ENCODE data around the gene RHOBTB3. TPM values are rescaled to one million over a fixed set of nuclear protein-coding genes. Genes with fewer than 3 reads are reported as not detected.
A peak's percentile ranks its signal among the peaks of the same experiment; 100 is the strongest.

RHOBTB3 gene
- total RNA-seq, 6 donors from 2014 or later: 42.4 to 104 (median 60.9) TPM

DNA sequence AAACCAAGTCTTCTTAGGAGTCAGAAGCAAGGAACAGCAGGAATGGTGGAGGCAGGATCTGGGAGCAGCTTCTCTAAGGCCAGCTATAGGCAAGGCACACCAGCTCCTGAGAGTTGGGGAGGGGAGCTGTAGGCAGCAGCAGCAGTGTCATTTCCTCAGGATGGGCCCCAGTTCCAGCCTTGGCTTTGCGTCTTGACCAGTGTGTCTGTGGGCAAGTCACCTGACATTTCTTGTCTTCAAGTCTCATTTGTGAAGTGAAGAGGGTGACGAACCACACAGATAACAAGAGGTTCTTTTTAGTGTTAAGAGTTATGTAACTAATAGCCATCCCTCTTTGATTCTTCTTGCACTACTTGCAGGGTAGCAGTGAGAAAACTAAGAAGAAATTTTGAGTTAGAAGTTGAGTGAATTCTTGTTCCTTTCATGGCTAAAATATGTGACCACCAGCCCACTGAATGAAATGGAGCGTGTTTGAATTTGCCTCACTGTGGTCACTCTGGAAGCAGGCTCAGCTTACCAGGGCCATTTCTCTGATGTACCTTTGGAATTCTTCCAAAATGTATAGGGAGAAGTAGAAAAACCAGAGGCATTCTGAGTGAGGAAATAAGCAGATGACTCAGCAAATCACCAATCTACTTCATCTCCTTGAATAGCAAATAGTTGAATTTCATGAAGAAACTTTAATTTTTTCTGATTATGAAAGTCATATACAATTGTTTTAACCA lies 42.4 kb downstream of the RHOBTB3 start:
- Histone ChIP-seq H3K27ac (no peak overlapping the region), H3K4me1 (peaks cover 0 to 11% (median 5%) of the 10 kb centered on the region in 4 donors), H3K36me3 (peaks cover 0 to 11% (median 5%) of the 10 kb centered on the region in 4 donors), H3K27me3 (no peaks in the 10 kb centered on the region), H3K9me3 (no peaks in the 10 kb centered on the region), H3K4me3 (no peak overlapping the region)
- DNase-seq (no peak), ATAC-seq (ENCODE audit: low FRiP score in 2 of 2) (no peak)
- WGBS, 2 donors: 67 to 77% methylated on average over 3 of the region's 3 CpGs
- TF ChIP-seq POLR2AphosphoS5 (IDR thresholded peaks at IDR 0.05) (no peak), EP300 (IDR thresholded peaks at IDR 0.05) (no peak)

GRCh38 chr5:95777441-95777840 lies 46.3 kb downstream of the RHOBTB3 start:
- Histone ChIP-seq H3K4me3 (no peak overlapping the region), H3K27me3 (no peaks in the 10 kb centered on the region), H3K4me1 (peaks cover 13 to 42% (median 25%) of the 10 kb centered on the region in 4 donors), H3K36me3 (no peaks in the 10 kb centered on the region), H3K27ac (no peak overlapping the region), H3K9me3 (no peaks in the 10 kb centered on the region)
- TF ChIP-seq CTCF (IDR thresholded peaks at IDR 0.05) (no peak), POLR2A (IDR thresholded peaks at IDR 0.05) (no peak), EP300 (IDR thresholded peaks at IDR 0.05) (no peak), POLR2AphosphoS5 (IDR thresholded peaks at IDR 0.05) (no peak)
- DNase-seq (no peak), ATAC-seq (ENCODE audit: low FRiP score in 2 of 2) (no peak)
- 94 to 95% methylated on average over 3 of the region's 3 CpGs for WGBS, 2 donors

DNA sequence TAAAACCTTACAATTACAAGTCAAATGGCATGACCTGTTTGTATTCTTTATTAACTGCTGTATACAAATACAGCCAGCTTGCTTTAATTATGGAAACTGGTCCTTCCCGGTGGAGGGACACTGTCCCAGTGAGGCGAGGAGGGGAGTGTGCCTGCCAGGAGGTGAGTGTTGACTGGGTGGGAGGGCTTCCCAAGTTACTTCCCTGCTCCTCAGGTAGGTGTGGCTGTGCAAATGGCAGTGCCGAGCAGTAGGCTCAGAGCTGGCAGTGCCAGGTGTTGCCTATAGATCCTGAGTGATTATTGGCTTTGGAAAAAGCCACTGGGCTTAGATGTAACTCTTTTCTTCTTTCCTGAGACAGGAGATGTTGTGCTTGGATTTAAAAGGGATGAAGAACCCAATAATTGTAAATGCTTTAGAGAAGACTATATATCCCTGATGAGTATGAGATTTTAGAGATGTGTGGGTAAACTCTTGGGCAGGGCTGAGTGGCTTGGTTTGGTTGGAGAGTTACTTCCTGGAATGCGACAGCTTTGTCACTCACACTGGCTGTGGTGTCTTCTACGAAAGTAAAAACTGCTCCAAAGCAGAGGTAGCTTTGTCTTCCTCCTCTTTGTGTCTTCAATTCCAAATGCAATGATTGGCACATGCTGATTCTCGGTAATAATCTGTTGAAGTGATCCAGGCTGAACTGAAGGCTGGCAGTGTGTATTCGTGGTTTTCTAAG lies 47.7 kb downstream of the RHOBTB3 start:
- Histone ChIP-seq H3K4me1 (peaks cover 13 to 33% (median 21%) of the 10 kb centered on the region in 4 donors), H3K27me3 (no peaks in the 10 kb centered on the region), H3K36me3 (no peaks in the 10 kb centered on the region), H3K27ac (peak overlapping the region; percentile 24 to 70 (median 54)), H3K4me3 (no peak overlapping the region), H3K9me3 (no peaks in the 10 kb centered on the region)
- DNase-seq (no peak), ATAC-seq (ENCODE audit: low FRiP score in 2 of 2) (peak in 1 of 2 donors; percentile 20)
- TF ChIP-seq CTCF (IDR thresholded peaks at IDR 0.05) (no peak), EP300 (IDR thresholded peaks at IDR 0.05) (no peak), POLR2A (IDR thresholded peaks at IDR 0.05) (no peak), POLR2AphosphoS5 (IDR thresholded peaks at IDR 0.05) (no peak)
- 59 to 67% methylated on average over 7 of the region's 7 CpGs for WGBS, 2 donors

DNA sequence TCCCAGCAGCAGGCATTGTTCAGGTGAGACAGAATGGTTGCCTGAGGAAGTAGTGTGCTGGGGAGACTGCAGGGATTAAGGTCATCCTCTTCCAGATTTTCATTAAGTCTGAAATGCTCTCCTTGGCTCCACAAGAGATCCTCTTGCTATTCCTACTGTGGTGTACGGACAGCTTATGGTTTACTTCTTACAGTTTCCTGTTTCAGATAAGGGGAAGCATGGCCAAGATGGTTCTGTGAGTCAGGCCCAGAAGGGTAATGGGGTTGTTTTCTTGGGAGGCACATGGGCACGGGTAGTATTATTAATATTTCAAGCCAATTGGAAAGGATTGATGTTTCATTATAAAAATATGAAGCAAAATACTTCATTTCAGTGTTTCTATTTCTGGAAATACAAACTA lies 48.5 kb downstream of the RHOBTB3 start:
- DNase-seq (no peak), ATAC-seq (ENCODE audit: low FRiP score in 2 of 2) (peak in 1 of 2 donors; percentile 67)
- TF ChIP-seq POLR2A (IDR thresholded peaks at IDR 0.05) (no peak), CTCF (IDR thresholded peaks at IDR 0.05) (no peak), EP300 (IDR thresholded peaks at IDR 0.05) (no peak), POLR2AphosphoS5 (IDR thresholded peaks at IDR 0.05) (no peak)
- no peaks in the 10 kb centered on the region for H3K27me3 ChIP-seq
- WGBS, 2 donors: 31 to 41% methylated on average over 1 to 2 of the region's 2 CpGs
- peak overlapping the region; percentile 24 to 70 (median 54) for H3K27ac ChIP-seq
- H3K36me3 ChIP-seq: peaks cover 0 to 2% (median 0%) of the 10 kb centered on the region in 4 donors
- H3K4me3 ChIP-seq: no peak overlapping the region
- no peaks in the 10 kb centered on the region for H3K9me3 ChIP-seq
- H3K4me1 ChIP-seq: peaks cover 13 to 30% (median 20%) of the 10 kb centered on the region in 4 donors

DNA sequence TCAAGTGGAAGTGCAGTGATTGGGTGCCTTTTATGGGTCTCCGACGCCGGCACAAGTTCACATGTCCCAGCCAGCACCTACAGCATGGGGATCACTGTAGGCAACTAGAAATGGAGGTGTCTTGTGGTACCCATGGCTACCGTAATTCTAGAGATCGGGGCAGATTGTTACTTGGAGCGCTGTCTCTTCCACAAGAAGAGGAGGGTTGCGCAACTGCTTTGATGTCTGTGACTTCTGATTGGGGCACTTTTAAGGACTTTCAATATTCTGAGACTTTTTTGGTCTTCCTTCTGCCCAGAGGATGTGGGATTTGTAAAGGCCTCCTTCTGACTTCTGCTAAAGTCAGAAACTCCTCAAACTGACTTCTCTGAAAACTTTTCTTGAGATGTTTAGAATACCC lies 49.5 kb downstream of the RHOBTB3 start:
- no peaks in the 10 kb centered on the region for H3K9me3 ChIP-seq
- H3K4me1 ChIP-seq: peaks cover 13 to 30% (median 20%) of the 10 kb centered on the region in 4 donors
- ATAC-seq (ENCODE audit: low FRiP score in 2 of 2): peak in 1 of 2 donors; percentile 14
- 60 to 74% methylated on average over 7 of the region's 7 CpGs for WGBS, 2 donors
- H3K27ac ChIP-seq: peak overlapping the region in 3 of 4 donors; percentile 1 to 70 (median 8)
- H3K36me3 ChIP-seq: peaks cover 0 to 2% (median 0%) of the 10 kb centered on the region in 4 donors
- H3K27me3 ChIP-seq: no peaks in the 10 kb centered on the region
- no peak overlapping the region for H3K4me3 ChIP-seq
- TF ChIP-seq CTCF (IDR thresholded peaks at IDR 0.05) (no peak), POLR2A (IDR thresholded peaks at IDR 0.05) (no peak), POLR2AphosphoS5 (IDR thresholded peaks at IDR 0.05) (no peak), EP300 (IDR thresholded peaks at IDR 0.05) (no peak)
- DNase-seq: peak in 1 of 2 donors; percentile 27
